ENCODE data around the gene DDTL. TPM values are rescaled to one million over a fixed set of nuclear protein-coding genes. Genes with fewer than 3 reads are reported as not detected.

The DDTL gene
- total RNA-seq, 1 donor from 2014 or later: 3.0 TPM

DNA sequence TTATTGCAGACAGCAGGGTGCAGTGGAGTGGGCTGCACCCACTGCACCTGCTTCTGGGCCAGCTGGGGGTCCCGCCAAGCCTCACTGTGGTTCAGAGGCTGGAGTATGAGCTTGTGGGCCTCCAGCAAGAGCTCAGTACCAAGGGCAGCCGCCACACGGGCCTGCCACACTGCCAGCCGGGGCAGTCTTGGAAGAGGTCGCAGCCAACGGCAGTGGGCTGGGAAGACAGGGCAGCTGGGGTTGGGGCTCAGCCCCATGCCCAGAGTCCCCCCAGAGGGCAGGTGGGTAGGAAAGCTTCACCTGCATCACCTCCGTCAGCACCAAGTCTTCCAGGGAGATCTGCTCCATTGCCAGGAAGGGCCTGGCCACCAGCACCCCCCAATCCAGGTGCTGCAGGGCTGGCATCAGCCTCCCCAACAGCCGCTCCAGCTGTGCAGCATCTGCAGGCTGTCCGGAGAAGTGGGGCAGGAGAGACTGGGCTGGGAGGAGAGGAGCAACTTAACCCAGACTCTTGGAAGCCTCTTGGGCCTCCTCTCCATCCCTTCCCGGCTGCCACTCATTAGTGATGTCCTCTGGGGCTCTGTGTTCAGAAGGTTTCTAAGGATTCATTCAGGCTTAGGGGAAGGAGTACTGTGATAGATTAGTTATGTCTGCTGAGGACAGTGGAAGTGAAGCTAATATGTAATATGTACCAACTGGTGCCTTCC lies 39.7 kb downstream of the DDTL start:
- no peak for DNase-seq (ENCODE audit: low spot score)

DNA sequence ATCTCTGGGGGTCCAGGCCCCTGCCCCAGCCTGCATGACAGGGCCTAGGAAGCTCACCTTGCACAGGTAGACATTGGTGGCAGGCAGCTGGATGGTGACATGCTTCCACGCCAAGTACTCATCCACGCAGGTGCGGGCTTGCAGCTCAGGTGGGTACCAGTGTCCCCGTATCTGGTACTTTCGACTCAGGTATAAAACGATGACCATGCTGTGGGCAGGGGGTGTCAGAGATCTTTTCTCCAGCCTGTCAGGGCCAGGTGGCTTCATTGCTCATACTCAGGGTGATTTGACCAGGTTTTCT lies 40.2 kb downstream of the DDTL start:
- DNase-seq (ENCODE audit: low spot score): no peak

DNA sequence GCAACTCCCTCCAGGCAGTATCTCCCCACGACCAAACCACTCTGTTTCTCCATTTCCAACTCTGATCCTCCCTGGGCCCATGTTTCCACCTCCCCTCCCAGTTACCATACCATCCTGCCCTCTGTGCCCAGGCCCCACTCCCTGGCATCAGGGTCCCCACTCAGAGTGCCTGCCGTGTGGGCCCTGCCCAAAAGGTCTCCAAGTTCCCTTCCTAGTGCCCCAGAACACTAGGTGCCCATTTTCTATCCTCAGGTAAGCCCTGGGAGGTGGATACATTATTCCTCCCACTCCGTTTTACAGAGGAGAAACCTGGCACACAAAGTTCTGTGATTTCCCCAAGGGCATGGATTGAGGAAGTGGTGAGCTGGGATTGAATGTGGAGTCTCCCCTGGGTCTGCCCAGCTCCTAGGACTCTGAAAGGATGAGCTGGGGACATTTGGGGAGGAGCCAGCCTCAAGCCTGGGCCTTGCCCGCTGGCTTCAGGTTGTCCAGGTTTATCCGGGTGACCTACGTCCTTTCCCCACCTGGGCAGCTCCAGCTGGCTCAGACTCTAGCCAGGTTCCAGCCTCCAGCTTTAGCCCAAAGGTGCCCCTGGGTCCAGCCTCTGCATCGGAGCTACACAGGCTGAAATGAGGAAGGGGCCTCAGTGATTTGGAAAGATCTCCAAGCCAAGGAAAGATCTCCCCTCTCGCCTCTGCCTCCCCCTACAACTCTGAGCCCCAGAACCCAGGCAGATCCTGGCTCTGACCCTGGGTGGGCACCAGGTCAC lies 40.7 kb downstream of the DDTL start:
- DNase-seq (ENCODE audit: low spot score): no peak

DNA sequence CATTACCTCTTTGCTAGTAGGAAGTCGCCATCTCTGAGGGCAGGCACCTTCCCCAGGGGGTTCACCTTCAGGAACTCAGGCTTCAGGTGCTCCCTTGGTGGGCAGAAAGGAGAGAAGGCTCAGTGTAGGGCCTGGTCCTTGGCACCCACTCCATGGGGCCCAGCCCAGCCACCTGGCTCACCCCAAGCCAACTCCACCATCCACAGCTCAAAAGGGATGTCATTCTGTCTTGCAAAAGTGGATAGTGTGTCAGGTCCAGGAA lies 41.3 kb downstream of the DDTL start:
- DNase-seq (ENCODE audit: low spot score): no peak

DNA sequence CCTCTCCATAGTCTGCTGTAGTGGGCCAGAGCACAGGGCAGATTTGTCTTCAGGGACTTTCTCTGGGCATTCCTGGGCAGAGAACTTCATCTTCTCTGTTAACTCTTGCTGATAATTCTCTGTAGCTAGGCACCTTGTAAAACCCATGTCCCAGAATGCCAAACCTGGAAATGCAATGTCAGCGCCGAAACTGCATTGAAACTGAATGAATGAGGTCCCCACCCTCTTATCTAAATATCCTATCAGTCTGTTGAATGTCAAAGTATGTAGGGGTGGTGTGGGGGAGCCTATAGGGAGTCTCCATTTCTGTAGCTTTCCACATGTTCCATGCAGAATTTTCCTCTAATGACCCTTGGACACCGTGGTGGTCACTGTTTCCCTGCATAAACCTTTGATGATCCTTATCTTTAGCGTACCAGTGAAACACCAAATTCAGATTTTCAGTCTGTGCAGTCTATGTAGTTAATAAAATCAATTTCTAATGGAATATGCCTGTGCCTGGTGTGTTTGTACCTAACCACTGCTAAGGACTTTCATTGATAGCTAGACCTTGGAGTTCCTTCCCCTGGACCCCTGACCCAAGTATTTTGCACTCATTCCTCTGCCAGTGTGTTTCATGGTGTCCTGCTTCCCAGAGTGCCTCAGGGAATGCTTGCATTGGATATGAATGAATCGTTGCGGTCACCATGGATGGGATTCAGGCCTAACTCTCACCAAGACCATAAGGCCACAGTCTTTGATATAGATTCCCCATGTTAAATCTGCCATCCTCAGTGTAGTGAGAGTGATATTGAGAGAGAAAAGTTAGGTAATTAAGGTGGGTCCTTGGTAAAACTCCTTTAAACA lies 41.9 kb downstream of the DDTL start:
- DNase-seq (ENCODE audit: low spot score): no peak

DNA sequence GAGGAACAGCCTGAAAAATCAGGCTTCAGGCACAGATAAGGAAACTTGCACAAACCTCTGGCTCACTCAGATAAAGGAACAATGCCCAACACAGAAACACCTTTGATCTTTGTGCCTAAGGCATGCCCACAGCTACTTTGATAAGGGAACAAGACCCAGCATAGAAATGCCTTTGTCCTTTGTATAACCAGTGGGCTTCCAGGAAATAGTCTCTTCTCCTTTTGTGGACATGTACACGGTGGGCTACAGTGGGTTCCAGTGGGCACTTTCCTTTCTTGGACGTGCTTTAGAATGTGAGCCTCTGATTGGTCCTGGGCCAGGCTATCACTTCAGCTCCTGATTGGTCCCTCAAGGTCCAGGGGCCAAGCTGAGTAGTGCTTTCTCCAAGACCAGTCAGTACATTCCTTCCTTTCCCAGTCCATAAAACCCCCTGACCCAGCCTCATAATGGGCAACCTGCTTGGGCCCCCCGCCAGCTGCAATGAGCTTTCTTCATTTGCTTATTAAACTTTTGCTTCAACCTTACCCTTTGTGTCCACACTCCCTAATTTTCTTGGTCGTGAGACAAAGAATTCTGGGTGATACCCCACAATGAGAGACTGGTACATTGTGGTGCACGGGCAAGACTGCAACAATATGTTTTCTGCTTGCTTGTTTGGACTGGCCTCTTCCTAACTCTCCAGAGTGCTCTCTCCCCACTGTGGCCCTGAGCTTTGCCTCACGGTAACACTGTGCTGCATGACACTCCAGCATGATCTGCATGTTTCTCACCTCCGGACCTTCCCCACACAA lies 42.7 kb downstream of the DDTL start:
- DNase-seq (ENCODE audit: low spot score): no peak

DNA sequence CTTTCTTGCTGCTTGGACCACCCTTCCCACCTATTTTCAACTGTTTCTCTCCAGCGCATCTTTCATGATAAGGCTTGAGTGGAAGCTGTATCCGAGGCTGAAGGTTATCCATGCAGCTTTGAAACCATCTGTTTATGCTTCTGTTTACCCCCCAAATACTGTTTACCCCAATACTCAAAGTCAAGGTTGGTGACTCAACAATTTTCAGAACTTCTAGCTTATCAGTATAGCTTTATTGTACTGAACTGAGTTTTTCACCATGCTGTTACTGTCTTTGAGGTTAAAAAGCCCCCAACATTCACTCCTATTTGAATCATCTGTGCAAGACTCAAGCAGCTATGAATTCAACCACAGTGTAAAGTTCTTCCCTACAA lies 43.3 kb downstream of the DDTL start:
- DNase-seq (ENCODE audit: low spot score): no peak

DNA sequence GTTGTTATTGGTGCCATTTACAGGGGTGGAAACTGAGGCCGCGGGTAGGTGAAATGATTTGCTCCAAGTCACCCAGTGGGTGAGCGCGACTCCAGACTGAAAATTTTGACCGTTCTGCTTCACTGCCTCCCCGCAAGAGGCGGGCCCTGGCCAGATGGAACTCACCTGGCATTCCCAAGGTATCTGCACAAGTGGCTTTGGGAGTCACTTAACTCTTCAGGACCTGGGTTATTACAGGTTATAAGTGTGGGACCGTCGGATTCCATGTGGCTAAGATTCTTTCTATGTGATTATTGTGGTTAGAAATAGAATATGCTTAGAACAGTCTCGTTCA lies 45.0 kb downstream of the DDTL start:
- no peak for DNase-seq (ENCODE audit: low spot score)

DNA sequence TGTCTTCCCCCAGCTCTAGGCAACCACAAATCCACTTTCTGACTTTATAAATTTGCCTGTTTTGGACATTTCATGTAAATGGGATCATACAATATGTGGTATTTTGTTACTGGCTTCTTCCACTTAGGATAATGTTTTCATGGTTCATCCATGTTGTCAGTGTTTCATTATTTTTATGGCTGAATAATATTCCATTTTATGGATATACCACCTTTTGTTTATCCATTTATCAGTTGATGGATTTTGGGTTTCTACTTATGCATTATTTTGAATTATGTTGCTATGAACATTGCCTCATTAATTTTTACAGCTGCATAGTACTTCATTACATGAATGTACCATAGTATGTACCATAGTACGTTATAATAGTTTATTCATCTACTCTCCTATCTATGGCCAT lies 49.5 kb downstream of the DDTL start:
- DNase-seq (ENCODE audit: low spot score): no peak

DNA sequence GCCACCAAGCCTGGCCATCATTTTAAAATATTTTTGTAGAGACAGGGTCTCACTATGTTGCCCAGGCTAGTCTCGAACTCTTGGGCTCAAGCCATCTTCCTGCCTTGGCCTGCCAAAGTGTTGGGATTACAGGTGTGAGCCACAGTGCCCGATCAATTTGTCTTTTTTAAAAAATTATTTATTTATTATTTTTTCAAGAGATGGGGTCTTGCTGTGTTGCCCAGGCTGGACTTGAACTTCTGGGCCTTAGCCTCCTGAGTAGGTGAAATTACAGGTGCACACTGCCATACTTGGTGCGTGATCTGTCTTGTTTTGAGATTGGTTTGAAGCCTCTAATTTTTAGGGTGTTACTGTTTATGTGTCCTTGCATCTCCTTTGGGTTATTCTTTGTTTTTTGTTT lies 54.6 kb downstream of the DDTL start:
- no peak for DNase-seq (ENCODE audit: low spot score)

Other genes with a start within 250 kb of the DDTL start
- 6.8 TPM for gene ZNF70, start 215.8 kb upstream of the DDTL start, total RNA-seq
- gene VPREB3, start 212.5 kb upstream of the DDTL start, total RNA-seq: not detected
- gene C22orf15, start 203.9 kb upstream of the DDTL start, total RNA-seq: 1.8 TPM
- gene CHCHD10, start 198.9 kb upstream of the DDTL start, total RNA-seq: 148 TPM
- gene MMP11, start 194.0 kb upstream of the DDTL start, total RNA-seq: 4.4 TPM
- gene SMARCB1, start 179.9 kb upstream of the DDTL start, total RNA-seq: 70.7 TPM
- 6.2 TPM for gene DERL3, start 127.9 kb upstream of the DDTL start, total RNA-seq
- gene SLC2A11, start 109.0 kb upstream of the DDTL start, total RNA-seq: 24.0 TPM
- 668 TPM for gene MIF, start 72.5 kb upstream of the DDTL start, total RNA-seq
- gene GSTT2B, start 5.7 kb upstream of the DDTL start, total RNA-seq: 16.2 TPM
- gene DDT, start 7.6 kb downstream of the DDTL start, total RNA-seq: 151 TPM
- gene GSTT2, start 13.2 kb downstream of the DDTL start, total RNA-seq: 0.81 TPM
- not detected for gene GSTT4, start 38.6 kb downstream of the DDTL start, total RNA-seq
- 88.0 TPM for gene CABIN1, start 44.4 kb downstream of the DDTL start, total RNA-seq
- 2.0 TPM for gene SUSD2, start 214.6 kb downstream of the DDTL start, total RNA-seq